ENCODE results near the gene CR2.

DNA sequence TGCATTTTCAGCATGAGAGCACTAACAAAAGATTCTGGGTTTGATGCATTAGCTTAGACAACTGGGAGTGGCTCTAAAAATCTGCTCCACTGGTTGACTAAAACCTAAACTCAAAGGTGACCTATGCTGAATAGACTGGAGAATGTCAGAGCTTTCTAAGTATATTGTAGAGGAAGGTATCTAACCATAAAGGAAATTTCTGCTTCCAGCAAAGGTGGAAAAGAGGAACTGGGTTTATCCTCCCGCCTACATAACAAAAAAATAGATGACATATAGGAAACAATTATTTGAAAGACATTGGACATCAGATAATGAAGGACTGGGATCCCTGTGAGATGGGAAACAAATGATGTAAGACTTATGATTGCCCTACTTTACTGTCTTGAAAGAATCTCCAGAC is 35.8 kb upstream of the CR2 start:
- TF ChIP-seq, protein P1, sequence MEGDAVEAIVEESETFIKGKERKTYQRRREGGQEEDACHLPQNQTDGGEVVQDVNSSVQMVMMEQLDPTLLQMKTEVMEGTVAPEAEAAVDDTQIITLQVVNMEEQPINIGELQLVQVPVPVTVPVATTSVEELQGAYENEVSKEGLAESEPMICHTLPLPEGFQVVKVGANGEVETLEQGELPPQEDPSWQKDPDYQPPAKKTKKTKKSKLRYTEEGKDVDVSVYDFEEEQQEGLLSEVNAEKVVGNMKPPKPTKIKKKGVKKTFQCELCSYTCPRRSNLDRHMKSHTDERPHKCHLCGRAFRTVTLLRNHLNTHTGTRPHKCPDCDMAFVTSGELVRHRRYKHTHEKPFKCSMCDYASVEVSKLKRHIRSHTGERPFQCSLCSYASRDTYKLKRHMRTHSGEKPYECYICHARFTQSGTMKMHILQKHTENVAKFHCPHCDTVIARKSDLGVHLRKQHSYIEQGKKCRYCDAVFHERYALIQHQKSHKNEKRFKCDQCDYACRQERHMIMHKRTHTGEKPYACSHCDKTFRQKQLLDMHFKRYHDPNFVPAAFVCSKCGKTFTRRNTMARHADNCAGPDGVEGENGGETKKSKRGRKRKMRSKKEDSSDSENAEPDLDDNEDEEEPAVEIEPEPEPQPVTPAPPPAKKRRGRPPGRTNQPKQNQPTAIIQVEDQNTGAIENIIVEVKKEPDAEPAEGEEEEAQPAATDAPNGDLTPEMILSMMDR (IDR thresholded peaks at IDR 0.05): no peak
- no peak for TF ChIP-seq POLR2A (IDR thresholded peaks at IDR 0.05)
- no peak for TF ChIP-seq EP300 (IDR thresholded peaks at IDR 0.05; ENCODE audit: low read depth)

All from transverse colon (tissue), 3 donors.